Mesothelial cell of epicardium (in vitro differentiated cells): Measurements from ENCODE around the gene TUBAL3. TPM values are rescaled to one million over a fixed set of nuclear protein-coding genes. Genes with fewer than 3 reads are reported as not detected.
A peak's percentile ranks its signal among the peaks of the same experiment; 100 is the strongest.

Source experiments
- DNase-seq, 2 experiments: peaks; one replicate each; pipeline ENCODE4 v3.0.0; 2021; ENCODE audit warnings: low spot score in 2 of 2; ENCODE audit not compliant: unreplicated experiment in 2 of 2
- H3K27ac Mint-ChIP-seq: 2 replicates; pipeline ENCODE4 v1.8.0; 2021; ENCODE audit warnings: mixed read lengths
- H3K27me3 Mint-ChIP-seq: 2 replicates; pipeline ENCODE4 v1.8.0; 2021; ENCODE audit warnings: low read depth, mixed read lengths
- H3K36me3 Mint-ChIP-seq: 2 replicates; pipeline ENCODE4 v1.8.0; 2021; ENCODE audit warnings: mixed read lengths
- H3K4me1 Mint-ChIP-seq: 2 replicates; pipeline ENCODE4 v1.8.0; 2021; ENCODE audit warnings: mixed read lengths
- H3K4me3 Mint-ChIP-seq: 2 replicates; pipeline ENCODE4 v1.8.0; 2021; ENCODE audit warnings: mild to moderate bottlenecking, moderate library complexity, mixed read lengths
- H3K9me3 Mint-ChIP-seq: 2 replicates; pipeline ENCODE4 v1.8.0; 2021; ENCODE audit warnings: mixed read lengths
- CTCF ChIP-seq: fragments of 200-600 bp; sonication (generic); IDR thresholded peaks from one replicate; pipeline ENCODE4 v1.5.0; 2021; ENCODE audit warnings: antibody characterized with exemption; ENCODE audit not compliant: unreplicated experiment
- total RNA-seq: library from RNA; stranded (reverse); gene quantifications from 3 replicates; pipeline ENCODE4 v1.2.1, GENCODE V29; 2021

The TUBAL3 gene
- 0.11 to 0.22 TPM in 2 of 3 replicates, not detected in the other for total RNA-seq

GRCh38 chr10:5404208-5405041 is at the start of gene TUBAL3:
TUBAL3 (minus strand) TSS chr10:5404828; CDS start chr10:5404792, 36 bp downstream.
- H3K27me3 Mint-ChIP-seq = peaks cover 14% of the 10 kb centered on the region
- H3K9me3 Mint-ChIP-seq = peaks cover 4% of the 10 kb centered on the region
- no peaks in the 10 kb centered on the region for H3K4me1 Mint-ChIP-seq
- no peak for DNase-seq
- no peak within 1 kb of the TSS for H3K4me3 Mint-ChIP-seq
- no peak for TF ChIP-seq CTCF
- no peaks in the 10 kb centered on the region for H3K36me3 Mint-ChIP-seq
- H3K27ac Mint-ChIP-seq = no peak within 1 kb of the TSS

GRCh38 chr10:5453749-5454489 is 49.3 kb upstream of the TUBAL3 start:
- no peak for TF ChIP-seq CTCF
- Mint-ChIP-seq H3K36me3 (peaks cover 51% of the 10 kb centered on the region), H3K4me1 (peaks cover 26% of the 10 kb centered on the region), H3K27ac (peak overlapping the region; percentile 26), H3K27me3 (no peaks in the 10 kb centered on the region), H3K4me3 (no peak overlapping the region), H3K9me3 (no peaks in the 10 kb centered on the region)
- no peak for DNase-seq

GRCh38 chr10:5450605-5451384 is 46.2 kb upstream of the TUBAL3 start:
- Mint-ChIP-seq H3K4me1 (peaks cover 36% of the 10 kb centered on the region), H3K27me3 (no peaks in the 10 kb centered on the region), H3K4me3 (peak overlapping the region; percentile 56), H3K9me3 (no peaks in the 10 kb centered on the region), H3K36me3 (peaks cover 34% of the 10 kb centered on the region), H3K27ac (peak overlapping the region; percentile 79)
- TF ChIP-seq CTCF = no peak
- DNase-seq = no peak

GRCh38 chr10:5449823-5450222 is 45.2 kb upstream of the TUBAL3 start:
- peaks cover 43% of the 10 kb centered on the region for H3K4me1 Mint-ChIP-seq
- peaks cover 27% of the 10 kb centered on the region for H3K36me3 Mint-ChIP-seq
- H3K27me3 Mint-ChIP-seq = no peaks in the 10 kb centered on the region
- no peaks in the 10 kb centered on the region for H3K9me3 Mint-ChIP-seq
- peak overlapping the region; percentile 89 for H3K4me3 Mint-ChIP-seq
- no peak for DNase-seq
- TF ChIP-seq CTCF = no peak
- peak overlapping the region; percentile 99 for H3K27ac Mint-ChIP-seq

GRCh38 chr10:5449227-5449626 is 44.6 kb upstream of the TUBAL3 start:
- no peak for TF ChIP-seq CTCF
- Mint-ChIP-seq H3K36me3 (peaks cover 22% of the 10 kb centered on the region), H3K9me3 (no peaks in the 10 kb centered on the region), H3K4me1 (peaks cover 49% of the 10 kb centered on the region), H3K27me3 (no peaks in the 10 kb centered on the region), H3K4me3 (peak overlapping the region; percentile 89), H3K27ac (peak overlapping the region; percentile 83)
- no peak for DNase-seq
